Hematopoietic multipotent progenitor cell treated with erythropoietin and hydrocortisone succinate and interleukin-3 and kit ligand, for 6 days (in vitro differentiated cells): ENCODE measurements around the gene SEMA4A.
A peak's percentile ranks its signal among the peaks of the same experiment; 100 is the strongest.
"Not testable (repeated sequence)": the region's sequence is repeated elsewhere in the genome, so short reads cannot be mapped to it uniquely, and the experiment has no call there.

Experiments used
- DNase-seq: peaks from one replicate; pipeline ENCODE4 v3.0.0-alpha.2; 2015

SEMA4A gene

GRCh38 chr1:156198831-156199349 lies 45.5 kb downstream of the SEMA4A start:
- DNase-seq: no peak

GRCh38 chr1:156200044-156200443 lies 46.7 kb downstream of the SEMA4A start:
- no peak for DNase-seq

- no peak for DNase-seq
Observed at GRCh38 chr1:156203331-156203730, 49.9 kb downstream of the SEMA4A start.

GRCh38 chr1:156204686-156205085 lies 51.3 kb downstream of the SEMA4A start:
- no peak for DNase-seq

GRCh38 chr1:156211243-156211642 lies 57.9 kb downstream of the SEMA4A start:
- no peak for DNase-seq

- no peak for DNase-seq
Observed at GRCh38 chr1:156212130-156212529, 58.7 kb downstream of the SEMA4A start.

- DNase-seq: peak; percentile 98
Observed at GRCh38 chr1:156212833-156213643, 59.7 kb downstream of the SEMA4A start, which contains the start of gene PMF1. Gene PMF1 (plus strand): TSS chr1:156213007. CDS start chr1:156213016, 9 bp downstream.

GRCh38 chr1:156213644-156213966 lies 60.2 kb downstream of the SEMA4A start:
- no peak for DNase-seq

- DNase-seq: peak; percentile 23
Observed at GRCh38 chr1:156214024-156214748, 60.8 kb downstream of the SEMA4A start.

- not testable (repeated sequence) for DNase-seq
Observed at GRCh38 chr1:156216361-156217086, 63.1 kb downstream of the SEMA4A start.

GRCh38 chr1:156217871-156218270 lies 64.5 kb downstream of the SEMA4A start:
- peak; percentile 65 for DNase-seq

- DNase-seq: no peak
Observed at GRCh38 chr1:156220226-156220625, 66.8 kb downstream of the SEMA4A start.

GRCh38 chr1:156221986-156222692 lies 68.8 kb downstream of the SEMA4A start:
- no peak for DNase-seq

GRCh38 chr1:156225677-156226014 lies 72.3 kb downstream of the SEMA4A start:
- no peak for DNase-seq

GRCh38 chr1:156226116-156226538 lies 72.7 kb downstream of the SEMA4A start:
- no peak for DNase-seq

GRCh38 chr1:156226782-156227181 lies 73.4 kb downstream of the SEMA4A start:
- no peak for DNase-seq
